Measurements from ENCODE around the gene CCP110.

- TF ChIP-seq CTCF (IDR thresholded peaks at IDR 0.05): no peak
- TF ChIP-seq POLR2A (IDR thresholded peaks at IDR 0.05): no peak
Observed at GRCh38 chr16:19520861-19521331, 2.8 kb upstream of the CCP110 start.
